ENCODE measurements around the gene SLC2A10. TPM values are rescaled to one million over a fixed set of nuclear protein-coding genes. Genes with fewer than 3 reads are reported as not detected.

The SLC2A10 gene
- total and polyA plus RNA-seq, 7 donors, result 6.4 to 28.2 (median 9.4) TPM

DNA sequence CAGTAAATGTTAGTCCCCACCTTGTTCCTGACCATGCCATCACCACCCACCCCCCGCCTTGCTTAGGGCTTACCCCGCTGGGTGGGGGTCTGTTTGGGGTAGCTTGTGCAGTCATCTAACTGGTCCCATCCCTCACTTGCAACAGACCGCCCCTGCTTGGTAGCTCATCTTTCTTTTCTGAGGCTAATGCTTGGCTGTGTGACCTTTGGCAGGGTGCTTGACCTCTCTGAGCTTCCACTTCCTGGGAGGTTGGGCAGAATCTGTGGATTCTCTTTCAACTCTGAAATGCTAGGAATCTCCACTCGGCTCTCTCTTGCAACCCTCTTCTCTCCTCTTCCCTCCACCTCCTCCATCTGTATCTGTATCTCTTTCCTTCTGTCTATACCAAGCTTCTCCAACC, 70.4 kb downstream of the SLC2A10 start:
- Histone ChIP-seq H3K4me1 (no peaks in the 10 kb centered on the region), H3K27ac (no peak overlapping the region), H3K27me3 (no peaks in the 10 kb centered on the region), H3K9me3 (no peaks in the 10 kb centered on the region), H3K4me3 (no peak overlapping the region), H3K36me3 (no peaks in the 10 kb centered on the region)
- WGBS, 2 donors, result 86 to 92% methylated on average over 4 of the region's 4 CpGs
- TF ChIP-seq, protein P1, sequence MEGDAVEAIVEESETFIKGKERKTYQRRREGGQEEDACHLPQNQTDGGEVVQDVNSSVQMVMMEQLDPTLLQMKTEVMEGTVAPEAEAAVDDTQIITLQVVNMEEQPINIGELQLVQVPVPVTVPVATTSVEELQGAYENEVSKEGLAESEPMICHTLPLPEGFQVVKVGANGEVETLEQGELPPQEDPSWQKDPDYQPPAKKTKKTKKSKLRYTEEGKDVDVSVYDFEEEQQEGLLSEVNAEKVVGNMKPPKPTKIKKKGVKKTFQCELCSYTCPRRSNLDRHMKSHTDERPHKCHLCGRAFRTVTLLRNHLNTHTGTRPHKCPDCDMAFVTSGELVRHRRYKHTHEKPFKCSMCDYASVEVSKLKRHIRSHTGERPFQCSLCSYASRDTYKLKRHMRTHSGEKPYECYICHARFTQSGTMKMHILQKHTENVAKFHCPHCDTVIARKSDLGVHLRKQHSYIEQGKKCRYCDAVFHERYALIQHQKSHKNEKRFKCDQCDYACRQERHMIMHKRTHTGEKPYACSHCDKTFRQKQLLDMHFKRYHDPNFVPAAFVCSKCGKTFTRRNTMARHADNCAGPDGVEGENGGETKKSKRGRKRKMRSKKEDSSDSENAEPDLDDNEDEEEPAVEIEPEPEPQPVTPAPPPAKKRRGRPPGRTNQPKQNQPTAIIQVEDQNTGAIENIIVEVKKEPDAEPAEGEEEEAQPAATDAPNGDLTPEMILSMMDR (IDR thresholded peaks at IDR 0.05), result no peak
- TF ChIP-seq POLR2AphosphoS5 (IDR thresholded peaks at IDR 0.05) (no peak), POLR2A (IDR thresholded peaks at IDR 0.05) (no peak), EP300 (IDR thresholded peaks at IDR 0.05) (no peak)
- no peak for DNase-seq
- intact Hi-C loops (cut with DNase I), result no loop called here

DNA sequence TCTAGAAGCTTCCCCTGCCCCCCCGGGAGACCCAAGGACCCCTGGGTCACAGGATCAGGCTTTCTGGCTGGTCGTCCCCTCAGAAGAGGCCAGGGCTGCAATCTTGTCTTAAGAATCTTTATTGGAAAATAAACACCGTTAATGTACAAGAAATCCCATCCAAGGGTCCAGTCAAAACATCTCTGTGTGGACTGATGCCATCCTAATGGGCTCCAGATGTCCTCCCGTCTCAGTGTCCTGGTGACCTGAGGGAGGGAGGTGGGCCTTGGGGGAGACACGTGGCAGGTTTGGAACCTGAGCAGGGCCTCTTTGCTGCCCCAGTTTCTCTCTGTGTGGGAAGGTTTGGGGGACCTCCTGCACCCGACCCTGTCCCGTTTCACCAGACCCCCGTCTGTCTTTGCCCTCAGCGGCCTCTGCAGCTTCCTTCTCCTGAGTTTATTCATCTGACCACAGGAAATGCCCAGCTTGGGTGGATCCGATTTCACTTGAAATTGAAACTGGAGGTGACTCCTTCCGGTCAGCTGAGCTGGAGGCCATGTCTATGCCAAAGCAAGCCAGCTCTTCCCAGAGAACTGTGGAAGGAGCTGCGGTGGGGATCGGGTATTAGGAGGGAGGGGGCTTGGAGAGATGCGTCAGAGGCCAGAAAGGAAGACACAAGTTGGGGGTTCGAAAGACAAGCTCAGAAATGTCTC, 75.1 kb downstream of the SLC2A10 start:
- WGBS, 2 donors, result 57 to 79% methylated on average over 15 of the region's 15 CpGs
- intact Hi-C loops (cut with DNase I), result no loop called here
- no peak overlapping the region for H3K27ac ChIP-seq
- no peaks in the 10 kb centered on the region for H3K27me3 ChIP-seq
- no peaks in the 10 kb centered on the region for H3K36me3 ChIP-seq
- no peak for DNase-seq
- TF ChIP-seq EP300 (IDR thresholded peaks at IDR 0.05), result no peak
- TF ChIP-seq, protein P1 (IDR thresholded peaks at IDR 0.05), result no peak
- TF ChIP-seq POLR2AphosphoS5 (IDR thresholded peaks at IDR 0.05), result no peak
- TF ChIP-seq POLR2A (IDR thresholded peaks at IDR 0.05), result no peak
- H3K9me3 ChIP-seq, result no peaks in the 10 kb centered on the region
- peaks cover 0 to 22% (median 15%) of the 10 kb centered on the region in 4 donors for H3K4me1 ChIP-seq
- no peak overlapping the region for H3K4me3 ChIP-seq

Other genes starting within 250 kb of the SLC2A10 start
- gene ZNF334, start 196.1 kb upstream of the SLC2A10 start, total RNA-seq, result 1 to 10 TPM; 2.6 to 6.6 (median 4.4) TPM
- 1 to 10 TPM in 1 of 3 donors, under 1 TPM in 2; 0.46 to 2.4 (median 0.60) TPM for gene ZNF334, start 196.1 kb upstream of the SLC2A10 start, polyA plus RNA-seq
- gene OCSTAMP, start 159.0 kb upstream of the SLC2A10 start, total RNA-seq, result not detected
- gene OCSTAMP, start 159.0 kb upstream of the SLC2A10 start, polyA plus RNA-seq, result not detected
- gene SLC13A3, start 58.2 kb upstream of the SLC2A10 start, total RNA-seq, result 1 to 10 TPM in 3 of 4 donors, under 1 TPM in 1; 0.49 to 4.2 (median 1.8) TPM
- gene SLC13A3, start 58.2 kb upstream of the SLC2A10 start, polyA plus RNA-seq, result under 1 TPM in 1 of 3 donors, not detected in 2; 0.48 TPM
- 10 to 100 TPM in 3 of 4 donors, 1 to 10 TPM in 1; 9.1 to 24.4 (median 18.9) TPM for gene TP53RK, start 20.2 kb upstream of the SLC2A10 start, total RNA-seq
- gene TP53RK, start 20.2 kb upstream of the SLC2A10 start, polyA plus RNA-seq, result 10 to 100 TPM in 1 of 3 donors, 1 to 10 TPM in 2; 8.4 to 10.2 (median 9.5) TPM
- gene EYA2, start 185.2 kb downstream of the SLC2A10 start, total RNA-seq, result 1 to 10 TPM; 1.2 to 3.3 (median 2.6) TPM
- gene EYA2, start 185.2 kb downstream of the SLC2A10 start, polyA plus RNA-seq, result 10 to 100 TPM in 1 of 3 donors, 1 to 10 TPM in 2; 5.4 to 11.8 (median 6.1) TPM